GM12873 (cell line): ENCODE results near the gene NMNAT1.

Experiments used
- CTCF ChIP-seq: IDR thresholded peaks from 2 replicates; pipeline ENCODE4 v1.5.1; 2012; ENCODE audit warnings: low read depth, mild to moderate bottlenecking, moderate library complexity, low read length, control low read depth; ENCODE audit not compliant: insufficient read depth; ENCODE audit errors: missing control alignments

The NMNAT1 gene

GRCh38 chr1:9927259-9927658 is 16.0 kb upstream of the NMNAT1 start:
- no peak for TF ChIP-seq CTCF

- TF ChIP-seq CTCF = no peak
Observed at GRCh38 chr1:9929431-9930385, 13.6 kb upstream of the NMNAT1 start.

GRCh38 chr1:9942399-9942938 is 806 bp upstream of the NMNAT1 start:
- peak; percentile 59 for TF ChIP-seq CTCF

GRCh38 chr1:9946315-9946714 is 3.0 kb downstream of the NMNAT1 start:
- TF ChIP-seq CTCF = no peak

GRCh38 chr1:9957726-9958125 is 14.5 kb downstream of the NMNAT1 start:
- no peak for TF ChIP-seq CTCF

GRCh38 chr1:9960011-9960410 is 16.7 kb downstream of the NMNAT1 start:
- no peak for TF ChIP-seq CTCF

GRCh38 chr1:9960706-9961562 is 17.7 kb downstream of the NMNAT1 start:
- no peak for TF ChIP-seq CTCF
